NCI-H2107 (cell line): ENCODE results near the gene PCDHA4.

Experiments
- DNase-seq: peaks from one replicate; lab custom pipeline; 2025; lab: John Stamatoyannopoulos, UW

The PCDHA4 gene

GRCh38 chr5:140855772-140856674 is 49.2 kb downstream of the PCDHA4 start, which contains the start of gene PCDHA10:
Gene PCDHA10, plus strand, starts transcription at chr5:140855897. Its CDS starts 152 bp downstream, at chr5:140856049.
- no peak for DNase-seq

- no peak for DNase-seq
Measured at GRCh38 chr5:140857177-140857986, 50.5 kb downstream of the PCDHA4 start.

- no peak for DNase-seq
Measured at GRCh38 chr5:140857987-140858240, 51.0 kb downstream of the PCDHA4 start.

- DNase-seq: no peak
Measured at GRCh38 chr5:140862441-140863295, 55.8 kb downstream of the PCDHA4 start.
